CD4-positive, alpha-beta T cell (primary cell): ENCODE measurements around the gene HLA-DPA1. TPM values are rescaled to one million over a fixed set of nuclear protein-coding genes. Genes with fewer than 3 reads are reported as not detected.

ENCODE experiments used
- ATAC-seq: fragments of 200-7000 bp; cut with Tn5 transposase; one replicate; pipeline ENCODE4 v1.10.0; 2022; ENCODE audit warnings: mild to moderate bottlenecking; ENCODE audit not compliant: poor library complexity
- CTCF ChIA-PET: fragments of 350-600 bp; sonication (Branson Sonifier 250); formaldehyde crosslinking; loops from one replicate; lab custom pipeline; 2021; ENCODE audit warnings: antibody characterized with exemption, inconsistent platforms; lab: Charles Lee
- POLR2A ChIA-PET: fragments of 350-600 bp; sonication (Branson Sonifier 250); formaldehyde crosslinking; loops from one replicate; lab custom pipeline; 2021; ENCODE audit warnings: antibody characterized with exemption, inconsistent platforms; lab: Charles Lee
- DNase-seq, 14 experiments: peaks; one replicate each; pipeline ENCODE4 v3.0.0-alpha.2; 2013 to 2020; ENCODE audit warnings: mixed read lengths in 2 of 14
- H3K27ac ChIP-seq, 2 donors: one replicate each; pipeline versions ENCODE4 v1.5.1 to v1.7.0; 2013; ENCODE audit warnings: low read length in 2 of 2, low read depth in 1 of 2, mild to moderate bottlenecking in 1 of 2
- H3K27me3 ChIP-seq, 2 experiments: 1 replicate in 1 of 2; 2 replicates in 1 of 2; pipeline versions ENCODE4 v1.6.1 to v1.7.0; 2013; ENCODE audit warnings: low read length in 2 of 2, control low read depth in 1 of 2, mild to moderate bottlenecking in 1 of 2, moderate library complexity in 1 of 2; ENCODE audit not compliant: insufficient read depth in 2 of 2, control insufficient read depth in 1 of 2
- H3K36me3 ChIP-seq: one replicate; pipeline ENCODE4 v1.6.1; 2013; ENCODE audit warnings: low read length, control low read depth; ENCODE audit not compliant: insufficient read depth
- H3K4me1 ChIP-seq: one replicate; pipeline ENCODE4 v1.6.1; 2013; ENCODE audit warnings: low read length, control low read depth; ENCODE audit not compliant: insufficient read depth
- H3K4me3 ChIP-seq: one replicate; pipeline ENCODE4 v1.5.1; 2013; ENCODE audit warnings: mild to moderate bottlenecking, low read length, moderate library complexity
- H3K9me3 ChIP-seq, 2 experiments: 1 replicate in 1 of 2; 2 replicates in 1 of 2; pipeline versions ENCODE4 v1.6.1 to v1.7.0; 2013; ENCODE audit warnings: low read length in 2 of 2, mild to moderate bottlenecking in 2 of 2, control low read depth in 1 of 2, moderate library complexity in 1 of 2; ENCODE audit not compliant: control insufficient read depth in 1 of 2, insufficient read depth in 1 of 2
- H3K27ac Mint-ChIP-seq: one replicate; pipeline ENCODE4 v1.8.0; 2020; ENCODE audit warnings: mixed read lengths
- H3K27me3 Mint-ChIP-seq: one replicate; pipeline ENCODE4 v1.8.0; 2021; ENCODE audit warnings: mixed read lengths
- H3K36me3 Mint-ChIP-seq: one replicate; pipeline ENCODE4 v1.8.0; 2021; ENCODE audit warnings: low read depth, mixed read lengths
- H3K4me1 Mint-ChIP-seq: one replicate; pipeline ENCODE4 v1.8.0; 2021; ENCODE audit warnings: low read depth, mixed read lengths
- H3K4me3 Mint-ChIP-seq: one replicate; pipeline ENCODE4 v1.8.0; 2020; ENCODE audit warnings: mild to moderate bottlenecking, mixed read lengths
- H3K9me3 Mint-ChIP-seq: one replicate; pipeline ENCODE4 v1.8.0; 2020; ENCODE audit warnings: mixed read lengths
- intact Hi-C, 2 experiments: fragments of 100-400 bp; cut with DNase I in 1 of 2; cut with micrococcal nuclease in 1 of 2; formaldehyde crosslinking; loops; one replicate each; pipeline versions ENCODE4 v1.15.1 to v1.9.0; 2023 to 2025; cut with DNase I, micrococcal nuclease
- total RNA-seq, 174 experiments: library from RNA in 2 of 174; stranded (reverse) in 2 of 174; gene quantifications; one replicate each; pipeline ENCODE4 v1.2.3 and lab custom pipeline; 2021 to 2026
- TF ChIP-seq, protein P1 (sequence below): fragments of 200-600 bp; IDR thresholded peaks from one replicate; pipeline ENCODE4 v1.8.0; 2022; ENCODE audit warnings: antibody characterized with exemption, mild to moderate bottlenecking

HLA-DPA1 gene
- total RNA-seq, 2 experiments from 2014 or later: 19.4 to 19.9 TPM

DNA sequence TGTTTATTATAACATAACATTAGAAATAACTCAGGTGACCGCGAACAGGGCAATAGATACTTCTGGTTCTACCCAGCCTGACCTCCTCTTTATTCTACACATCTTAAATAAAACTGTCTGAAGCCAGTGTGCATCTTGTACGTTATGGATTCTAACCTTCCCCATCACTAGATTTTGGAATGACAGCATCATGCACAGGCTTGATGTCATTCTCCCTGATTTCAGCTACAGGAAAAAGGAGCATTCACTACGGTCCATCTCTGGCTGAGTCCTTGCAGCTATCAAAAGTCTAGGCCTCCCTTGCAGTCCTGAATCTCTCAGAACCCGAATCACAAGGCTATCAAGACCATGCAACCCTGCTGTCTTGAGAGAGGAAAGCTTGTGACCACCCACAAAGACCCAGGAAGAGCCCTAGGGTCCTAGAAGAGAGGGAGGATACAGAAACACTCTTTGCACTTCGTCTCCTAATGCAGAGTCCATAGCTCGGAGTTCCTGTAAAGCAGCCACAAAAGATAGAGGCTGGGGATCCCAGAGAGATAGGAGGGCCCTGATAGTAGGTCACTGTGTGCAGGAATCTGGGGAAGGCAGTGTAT is 845 bp downstream of the HLA-DPA1 start:
- H3K4me1 Mint-ChIP-seq: peaks cover 51% of the 10 kb centered on the region
- no peaks in the 10 kb centered on the region for H3K27me3 ChIP-seq
- ChIA-PET CTCF (interaction anchor here (1.7 kb wide), 1 partner anchor 175 kb away, joined by 4 read pairs; no protein-coding TSS in a partner anchor), POLR2A (interaction anchor here (1.2 to 2.4 kb wide), 4 partner anchors 44 to 228 kb away, joined by 3 to 12 read pairs (median 4); no protein-coding TSS in a partner anchor)
- H3K27me3 Mint-ChIP-seq: peaks cover 2% of the 10 kb centered on the region
- H3K4me3 Mint-ChIP-seq: peak overlapping the region; percentile 90
- intact Hi-C loops: no loop called here
- DNase-seq: no peak
- H3K27ac ChIP-seq: no peak overlapping the region
- no peaks in the 10 kb centered on the region for H3K9me3 ChIP-seq
- H3K27ac Mint-ChIP-seq: peak overlapping the region; percentile 1
- no peak for ATAC-seq
- H3K9me3 Mint-ChIP-seq: peaks cover 3% of the 10 kb centered on the region
- peaks cover 12% of the 10 kb centered on the region for H3K36me3 ChIP-seq
- peaks cover 30% of the 10 kb centered on the region for H3K4me1 ChIP-seq
- peaks cover 20% of the 10 kb centered on the region for H3K36me3 Mint-ChIP-seq
- H3K4me3 ChIP-seq: peak overlapping the region; percentile 61
- TF ChIP-seq, protein P1, sequence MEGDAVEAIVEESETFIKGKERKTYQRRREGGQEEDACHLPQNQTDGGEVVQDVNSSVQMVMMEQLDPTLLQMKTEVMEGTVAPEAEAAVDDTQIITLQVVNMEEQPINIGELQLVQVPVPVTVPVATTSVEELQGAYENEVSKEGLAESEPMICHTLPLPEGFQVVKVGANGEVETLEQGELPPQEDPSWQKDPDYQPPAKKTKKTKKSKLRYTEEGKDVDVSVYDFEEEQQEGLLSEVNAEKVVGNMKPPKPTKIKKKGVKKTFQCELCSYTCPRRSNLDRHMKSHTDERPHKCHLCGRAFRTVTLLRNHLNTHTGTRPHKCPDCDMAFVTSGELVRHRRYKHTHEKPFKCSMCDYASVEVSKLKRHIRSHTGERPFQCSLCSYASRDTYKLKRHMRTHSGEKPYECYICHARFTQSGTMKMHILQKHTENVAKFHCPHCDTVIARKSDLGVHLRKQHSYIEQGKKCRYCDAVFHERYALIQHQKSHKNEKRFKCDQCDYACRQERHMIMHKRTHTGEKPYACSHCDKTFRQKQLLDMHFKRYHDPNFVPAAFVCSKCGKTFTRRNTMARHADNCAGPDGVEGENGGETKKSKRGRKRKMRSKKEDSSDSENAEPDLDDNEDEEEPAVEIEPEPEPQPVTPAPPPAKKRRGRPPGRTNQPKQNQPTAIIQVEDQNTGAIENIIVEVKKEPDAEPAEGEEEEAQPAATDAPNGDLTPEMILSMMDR: no peak

GRCh38 chr6:33071569-33071968 is 1.9 kb downstream of the HLA-DPA1 start:
- peak overlapping the region; percentile 61 for H3K4me3 ChIP-seq
- H3K27me3 ChIP-seq: no peaks in the 10 kb centered on the region
- H3K27ac ChIP-seq: no peak overlapping the region
- ATAC-seq (no peak), DNase-seq (no peak)
- peaks cover 28% of the 10 kb centered on the region for H3K4me1 ChIP-seq
- peaks cover 7% of the 10 kb centered on the region for H3K9me3 Mint-ChIP-seq
- H3K27me3 Mint-ChIP-seq: no peaks in the 10 kb centered on the region
- peaks cover 12% of the 10 kb centered on the region for H3K36me3 ChIP-seq
- peak overlapping the region; percentile 90 for H3K4me3 Mint-ChIP-seq
- H3K9me3 ChIP-seq: no peaks in the 10 kb centered on the region
- ChIA-PET POLR2A (no interaction called here), CTCF (no interaction called here)
- peaks cover 30% of the 10 kb centered on the region for H3K36me3 Mint-ChIP-seq
- H3K27ac Mint-ChIP-seq: peak overlapping the region; percentile 1
- intact Hi-C loops: no loop called here
- TF ChIP-seq, protein P1: no peak
- peaks cover 43% of the 10 kb centered on the region for H3K4me1 Mint-ChIP-seq

- H3K27ac ChIP-seq: no peak overlapping the region
- POLR2A ChIA-PET: no interaction called here
- H3K9me3 ChIP-seq: no peaks in the 10 kb centered on the region
- H3K36me3 ChIP-seq: peaks cover 12% of the 10 kb centered on the region
- Mint-ChIP-seq H3K4me1 (peaks cover 37% of the 10 kb centered on the region), H3K27me3 (no peaks in the 10 kb centered on the region), H3K36me3 (peaks cover 37% of the 10 kb centered on the region), H3K9me3 (peaks cover 9% of the 10 kb centered on the region), H3K4me3 (no peak overlapping the region), H3K27ac (no peak overlapping the region)
- ATAC-seq (no peak), DNase-seq (no peak)
- TF ChIP-seq, protein P1: no peak
- peaks cover 22% of the 10 kb centered on the region for H3K4me1 ChIP-seq
- H3K27me3 ChIP-seq: no peaks in the 10 kb centered on the region
- intact Hi-C loops: no loop called here
- H3K4me3 ChIP-seq: no peak overlapping the region
- CTCF ChIA-PET: no interaction called here
These were observed 2.5 kb downstream of the HLA-DPA1 start for GRCh38 chr6:33070909-33071308.
